ENCODE measurements around the gene SPAG6.

GRCh38 chr10:22356324-22356873 is 11.1 kb downstream of the SPAG6 start:
- TF ChIP-seq CTCF (IDR thresholded peaks at IDR 0.05; ENCODE audit: low read length) (no peak), EZH2phosphoT487 (IDR thresholded peaks at IDR 0.05; ENCODE audit: low read length) (no peak)
